Upper lobe of left lung (tissue), 6 donors: ENCODE data around the gene TRPM2. TPM values are rescaled to one million over a fixed set of nuclear protein-coding genes. Genes with fewer than 3 reads are reported as not detected.

Source experiments
- ATAC-seq, 2 donors: fragments of 200-7000 bp; cut with Tn5 transposase; one replicate each; pipeline ENCODE4 v1.9.1; 2022; ENCODE audit warnings: mild to moderate bottlenecking in 2 of 2, moderate library complexity in 2 of 2; ENCODE audit not compliant: low FRiP score in 2 of 2
- DNase-seq, 2 donors: peaks; one replicate each; pipeline ENCODE4 v3.0.0-alpha.2; 2019 to 2020
- H3K27ac ChIP-seq, 4 donors: fragments of 200-600 bp; sonication (generic); one replicate each; pipeline ENCODE4 v1.5.1; 2016 to 2019
- H3K27me3 ChIP-seq, 4 donors: fragments of 200-600 bp; sonication (generic); one replicate each; pipeline ENCODE4 v1.5.1; 2017 to 2019
- H3K36me3 ChIP-seq, 4 donors: fragments of 200-600 bp; sonication (generic); one replicate each; pipeline ENCODE4 v1.5.1; 2016 to 2019
- H3K4me1 ChIP-seq, 4 donors: fragments of 200-600 bp; sonication (generic); one replicate each; pipeline ENCODE4 v1.5.1; 2018 to 2019
- H3K4me3 ChIP-seq, 4 donors: fragments of 200-600 bp; sonication (generic); one replicate each; pipeline ENCODE4 v1.5.1; 2017 to 2019; ENCODE audit warnings: mild to moderate bottlenecking in 2 of 4, moderate library complexity in 1 of 4
- H3K9me3 ChIP-seq, 4 donors: fragments of 200-600 bp; sonication (generic); one replicate each; pipeline ENCODE4 v1.5.1; 2018 to 2019
- CTCF ChIP-seq, 6 experiments: fragments of 450-650 bp in 4 of 6; fragments of 200-600 bp in 2 of 6; sonication (generic) in 2 of 6; IDR thresholded peaks; one replicate each; pipeline ENCODE4 v1.5.1; 2016 to 2019; ENCODE audit warnings: antibody characterized with exemption in 6 of 6
- EP300 ChIP-seq, 4 donors: sonication (generic); formaldehyde crosslinking; IDR thresholded peaks; one replicate each; pipeline ENCODE4 v1.5.1; 2017; ENCODE audit warnings: antibody characterized with exemption in 4 of 4, control low read depth in 2 of 4
- POLR2A ChIP-seq, 4 donors: fragments of 450-650 bp; IDR thresholded peaks; one replicate each; pipeline ENCODE4 v1.5.1; 2016 to 2017; ENCODE audit warnings: antibody characterized with exemption in 4 of 4, mild to moderate bottlenecking in 2 of 4
- POLR2AphosphoS5 ChIP-seq, 2 donors: sonication (generic); formaldehyde crosslinking; IDR thresholded peaks; one replicate each; pipeline ENCODE4 v1.5.1; 2017; ENCODE audit warnings: antibody characterized with exemption in 2 of 2
- WGBS, 2 donors: methylation state at CpG; one replicate each; pipeline ENCODE4 v1.1.5; 2017 to 2018; 5-methylcytosine and 5-hydroxymethylcytosine counted together
- total RNA-seq, 6 donors: library from RNA; depleted of rRNA in 4 of 6; stranded (reverse); fragments of >200 nt in 4 of 6; gene quantifications; one replicate each; pipeline versions ENCODE4 v1.1.0 to v1.2.1, GENCODE V29; 2016 to 2021
- donor health status: DM: no; HTN: no; CAD: no; lungs with moderate emphysema.
- donor health status: DM: no; HTN: yes; CAD: no; lungs with severe emphysema.

The TRPM2 gene
- total RNA-seq, 6 donors from 2014 or later = 2.2 to 37.7 (median 12.7) TPM

- no peak for TF ChIP-seq CTCF (IDR thresholded peaks at IDR 0.05)
- no peak for TF ChIP-seq POLR2A (IDR thresholded peaks at IDR 0.05)
- TF ChIP-seq EP300 (IDR thresholded peaks at IDR 0.05) = no peak
- no peak for TF ChIP-seq POLR2AphosphoS5 (IDR thresholded peaks at IDR 0.05)
- ATAC-seq (no peak), DNase-seq (peak in 1 of 2 donors; percentile 80)
- Histone ChIP-seq H3K9me3 (no peaks in the 10 kb centered on the region), H3K36me3 (peaks cover 20 to 90% (median 77%) of the 10 kb centered on the region in 4 donors), H3K4me1 (no peaks in the 10 kb centered on the region), H3K27me3 (no peaks in the 10 kb centered on the region), H3K27ac (no peak overlapping the region), H3K4me3 (no peak overlapping the region)
- WGBS, 2 donors = 85 to 96% methylated on average over 8 to 20 of the region's 37 CpGs
These were observed 29.1 kb upstream of the TRPM2 start for GRCh38 chr21:44324106-44324853.

GRCh38 chr21:44324854-44325107, 28.6 kb upstream of the TRPM2 start:
- peaks cover 20 to 85% (median 74%) of the 10 kb centered on the region in 4 donors for H3K36me3 ChIP-seq

GRCh38 chr21:44325386-44326271, 27.8 kb upstream of the TRPM2 start:
- 80 to 94% methylated on average over 4 to 42 of the region's 44 CpGs for WGBS, 2 donors
- Histone ChIP-seq H3K4me1 (no peaks in the 10 kb centered on the region), H3K27me3 (no peaks in the 10 kb centered on the region), H3K9me3 (no peaks in the 10 kb centered on the region), H3K4me3 (no peak overlapping the region), H3K27ac (no peak overlapping the region), H3K36me3 (peaks cover 16 to 80% (median 68%) of the 10 kb centered on the region in 4 donors)
- peak in 1 of 2 donors; percentile 81 for DNase-seq
- TF ChIP-seq EP300 (IDR thresholded peaks at IDR 0.05) (no peak), POLR2A (IDR thresholded peaks at IDR 0.05) (no peak), CTCF (IDR thresholded peaks at IDR 0.05) (no peak), POLR2AphosphoS5 (IDR thresholded peaks at IDR 0.05) (no peak)
- no peak for ATAC-seq

More at GRCh38 chr21:44324854-44325107, 28.6 kb upstream of the TRPM2 start:
- H3K27ac ChIP-seq = no peak overlapping the region
- H3K9me3 ChIP-seq = no peaks in the 10 kb centered on the region
- no peak for ATAC-seq
- no peak overlapping the region for H3K4me3 ChIP-seq
- DNase-seq = no peak
- no peaks in the 10 kb centered on the region for H3K4me1 ChIP-seq
- H3K27me3 ChIP-seq = no peaks in the 10 kb centered on the region
- 99 to 100% methylated on average over 2 to 11 of the region's 11 CpGs for WGBS, 2 donors
- TF ChIP-seq CTCF (IDR thresholded peaks at IDR 0.05) (no peak), EP300 (IDR thresholded peaks at IDR 0.05) (no peak), POLR2AphosphoS5 (IDR thresholded peaks at IDR 0.05) (no peak), POLR2A (IDR thresholded peaks at IDR 0.05) (no peak)

- 91% methylated on average over 12 of the region's 13 CpGs; no CpG with 5 or more reads in 1 of the 2 donors for WGBS, 2 donors
- peaks cover 16 to 76% (median 66%) of the 10 kb centered on the region in 4 donors for H3K36me3 ChIP-seq
These were observed 27.2 kb upstream of the TRPM2 start for GRCh38 chr21:44326272-44326647.

More at GRCh38 chr21:44326272-44326647, 27.2 kb upstream of the TRPM2 start:
- Histone ChIP-seq H3K27ac (no peak overlapping the region), H3K4me3 (no peak overlapping the region), H3K9me3 (no peaks in the 10 kb centered on the region), H3K4me1 (no peaks in the 10 kb centered on the region), H3K27me3 (no peaks in the 10 kb centered on the region)
- ATAC-seq (no peak), DNase-seq (no peak)
- TF ChIP-seq POLR2AphosphoS5 (IDR thresholded peaks at IDR 0.05) (no peak), CTCF (IDR thresholded peaks at IDR 0.05) (no peak), EP300 (IDR thresholded peaks at IDR 0.05) (no peak), POLR2A (IDR thresholded peaks at IDR 0.05) (no peak)
